A549 treated with Mapracorat at 1 μM for 4 hours (cell line): ENCODE measurements around the gene WASL. TPM values are rescaled to one million over a fixed set of nuclear protein-coding genes. Genes with fewer than 3 reads are reported as not detected.

ENCODE experiments used
- total RNA-seq: library from RNA; stranded (reverse); fragments of 200-300 nt; extraction: Qiagen RNA extraction; gene quantifications from 5 replicates; pipeline ENCODE4 v1.2.3, GENCODE V29; 2022

Gene WASL
- total RNA-seq: 18.1 to 23.2 TPM (median 22.9 TPM) in 5 replicates

GRCh38 chr7:123748734-123749536 lies at the start of gene WASL:
TSS of gene WASL (minus strand) at chr7:123749003. CDS start at chr7:123748734, 269 bp downstream.

GRCh38 chr7:123655614-123656013 lies 93.2 kb downstream of the WASL start, which contains the start of gene LMOD2:
TSS of gene LMOD2 (plus strand) at chr7:123655866. CDS start at chr7:123655964, 98 bp downstream.

Other genes with a start within 250 kb of the WASL start
- gene IQUB, start 214.4 kb downstream of the WASL start, total RNA-seq: 0.06 to 0.11 TPM (median 0.09 TPM) in 4 of 5 replicates, not detected in the other
- gene NDUFA5, start 191.2 kb downstream of the WASL start, total RNA-seq: 30.7 to 40.1 TPM (median 32.0 TPM) in 5 replicates
- not detected in 5 replicates for gene ASB15, start 147.2 kb downstream of the WASL start, total RNA-seq
- gene LMOD2, start 93.1 kb downstream of the WASL start, total RNA-seq: not detected in 5 replicates
- 0.08 TPM in 1 of 5 replicates, not detected in the others for gene HYAL4, start 96.2 kb upstream of the WASL start, total RNA-seq
- gene SPAM1, start 176.2 kb upstream of the WASL start, total RNA-seq: not detected in 5 replicates